Smooth muscle cell of the brain vasculature (primary cell): Measurements from ENCODE around the gene GNPNAT1.
"Not testable (repeated sequence)": the region's sequence is repeated elsewhere in the genome, so short reads cannot be mapped to it uniquely, and the experiment has no call there.

Source experiments
- DNase-seq: peaks from one replicate; pipeline ENCODE4 v3.0.0-alpha.2; 2012; ENCODE audit warnings: low read depth, low spot score

Gene GNPNAT1

DNA sequence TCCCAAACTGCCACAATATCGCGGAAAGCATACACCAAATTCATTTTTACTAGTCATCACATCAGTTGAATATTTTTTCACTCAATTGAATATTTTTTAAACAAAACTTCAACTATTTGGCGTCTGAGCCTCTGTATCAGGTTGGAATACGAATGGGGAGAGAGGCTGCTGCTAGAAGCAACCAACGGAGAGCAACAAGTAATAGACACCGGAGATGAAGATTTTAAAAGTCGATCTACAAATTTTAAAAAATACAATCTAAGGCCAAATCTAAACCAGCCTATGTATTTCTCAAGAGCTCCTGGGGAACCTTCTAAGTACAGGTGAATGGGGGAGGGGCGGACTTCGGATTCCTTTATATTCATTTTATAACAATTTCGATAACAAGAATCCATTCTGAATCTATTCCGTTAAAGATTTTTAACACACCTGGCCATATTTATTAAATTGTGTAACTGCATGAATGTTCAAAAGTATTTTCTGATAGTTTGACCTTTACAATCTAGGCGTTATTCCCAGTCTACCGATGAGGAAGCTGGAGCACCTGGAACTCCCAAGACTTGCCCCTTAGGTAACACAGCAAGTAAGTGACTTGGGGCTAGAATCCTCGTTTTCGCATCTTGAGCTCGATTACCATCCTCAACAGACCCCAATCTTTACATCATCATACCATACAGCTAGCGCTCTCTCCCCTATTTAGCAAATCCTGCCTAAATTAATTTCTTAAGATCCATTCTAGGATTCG, 1.2 kb downstream of the GNPNAT1 start:
- DNase-seq, result no peak

DNA sequence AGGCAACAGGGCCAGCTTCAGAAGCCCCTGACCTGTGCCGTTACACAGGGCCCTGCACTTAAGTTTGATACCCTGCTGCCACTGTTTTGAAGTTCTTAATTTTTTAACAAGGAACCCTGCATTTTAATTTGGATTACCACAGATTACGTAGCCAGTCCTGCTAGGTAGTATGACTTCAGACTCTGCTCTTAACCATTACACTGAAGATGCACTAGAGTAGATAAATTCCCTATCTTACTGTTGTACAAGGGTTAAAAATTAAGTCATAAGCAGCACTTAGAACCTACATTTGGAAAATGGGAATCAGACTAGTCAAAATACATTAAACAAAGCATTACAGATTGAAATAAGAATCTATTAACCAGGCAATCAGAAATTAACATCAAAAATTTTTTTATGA, 2.3 kb downstream of the GNPNAT1 start:
- no peak for DNase-seq

DNA sequence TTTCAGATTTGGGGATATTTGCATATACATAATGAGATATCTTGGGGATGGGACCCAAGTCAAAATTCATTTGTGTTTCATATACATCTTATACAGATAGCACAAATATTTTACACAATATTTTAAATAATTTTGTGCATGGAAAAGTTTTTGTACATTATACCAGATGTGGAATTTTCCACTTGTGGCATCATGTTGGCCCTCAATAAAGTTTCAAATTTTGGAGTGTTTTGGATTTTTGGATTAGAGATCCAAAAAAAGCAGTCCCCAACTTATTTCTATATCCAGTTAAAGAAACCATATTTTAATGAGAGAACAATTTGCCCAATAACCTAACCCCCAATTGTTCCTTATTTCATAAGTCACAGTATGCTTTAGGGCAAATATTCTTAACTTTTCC, 4.5 kb downstream of the GNPNAT1 start:
- DNase-seq, result no peak

DNA sequence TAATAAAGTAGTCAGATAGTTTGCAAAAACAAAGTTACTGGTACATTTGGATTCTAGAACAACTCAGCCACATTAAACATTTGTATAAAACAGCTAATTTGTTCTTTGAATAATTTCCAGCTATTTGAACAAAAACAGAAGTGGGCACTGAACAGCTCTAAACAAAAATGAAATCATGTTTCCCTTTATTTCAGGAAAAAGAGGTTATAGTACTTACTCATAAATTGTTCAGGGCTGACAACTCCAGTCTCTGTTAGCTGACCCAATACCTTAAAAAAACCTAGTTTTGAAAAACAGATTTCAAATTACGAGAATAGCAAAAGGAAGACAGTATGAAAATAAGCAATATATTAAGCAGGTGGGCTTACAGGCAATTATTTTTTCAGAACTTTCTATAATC, 8.2 kb downstream of the GNPNAT1 start:
- DNase-seq, result no peak

DNA sequence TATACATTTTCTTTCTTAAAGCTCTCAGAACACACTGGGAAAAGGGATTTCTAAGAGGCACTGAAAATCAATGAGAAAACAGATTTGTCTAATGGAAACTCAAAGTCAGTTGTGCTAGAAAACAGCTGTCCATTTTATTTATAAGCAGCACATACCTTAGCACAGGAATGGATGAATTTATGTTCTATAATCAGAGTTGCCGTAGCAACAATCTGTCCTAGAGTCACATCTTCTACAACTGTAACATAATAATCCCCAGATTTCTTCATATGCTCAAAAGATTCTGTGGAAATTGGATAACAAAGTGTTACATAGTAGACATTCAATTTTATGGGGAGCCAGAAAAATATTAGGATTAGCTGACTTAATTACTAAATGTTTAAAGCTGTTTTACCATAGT, 9.8 kb downstream of the GNPNAT1 start:
- no peak for DNase-seq

DNA sequence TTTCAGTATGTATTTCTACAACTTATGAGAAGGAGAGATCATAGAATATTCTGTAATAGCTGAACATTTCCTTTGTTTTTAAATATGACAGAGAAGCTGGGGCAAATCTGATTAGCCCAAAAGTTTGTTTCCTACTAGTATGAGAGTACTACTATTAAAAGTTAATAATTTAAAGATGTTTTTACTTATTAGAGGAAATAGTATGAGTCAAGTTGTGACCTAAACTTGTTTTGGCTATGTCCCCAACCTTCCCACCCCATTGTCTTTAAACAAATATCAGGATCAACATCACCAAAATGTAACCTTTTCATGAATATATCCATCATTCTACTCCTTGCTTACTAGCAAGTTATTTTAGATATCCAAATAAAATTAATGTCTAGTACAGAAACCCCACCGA, 10.5 kb downstream of the GNPNAT1 start:
- DNase-seq, result no peak

DNA sequence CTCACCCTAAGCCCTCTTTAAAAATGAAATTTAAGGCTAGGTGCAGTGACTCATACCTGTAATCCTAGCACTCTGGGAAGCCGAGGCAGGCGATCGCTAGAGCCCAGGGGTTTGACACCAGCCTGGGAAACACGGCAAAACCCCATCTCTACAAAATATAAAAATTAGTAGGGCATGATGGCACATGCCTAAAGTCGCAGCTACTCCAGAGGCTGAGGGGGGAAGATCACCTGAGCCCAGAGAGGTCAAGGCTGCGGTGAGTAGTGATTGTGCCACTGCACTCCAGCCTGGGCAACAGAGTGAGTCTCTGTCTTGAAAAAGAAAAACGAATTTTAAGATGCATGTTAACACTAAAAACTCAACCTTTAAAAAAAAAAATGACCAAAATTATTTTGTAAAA, 12.7 kb downstream of the GNPNAT1 start:
- no peak for DNase-seq

DNA sequence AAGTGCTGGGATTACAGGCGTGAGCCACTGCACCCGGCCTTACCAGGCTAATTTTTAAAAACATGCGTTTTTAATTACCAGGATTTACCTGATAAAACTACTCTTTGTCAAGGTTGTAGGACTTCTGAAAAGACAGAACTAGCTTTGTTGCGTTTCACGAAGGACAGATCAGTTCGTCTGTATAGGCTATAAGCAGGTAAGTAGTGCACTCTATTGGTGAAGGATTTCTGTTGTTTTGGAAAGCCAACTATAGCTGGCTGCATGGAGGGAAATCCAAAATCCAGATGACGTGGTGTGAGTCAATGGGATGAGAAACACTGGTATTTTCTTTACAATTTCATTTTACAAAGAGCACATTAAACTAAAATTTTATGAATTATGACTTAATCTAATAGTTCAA, 14.6 kb downstream of the GNPNAT1 start:
- DNase-seq, result no peak

DNA sequence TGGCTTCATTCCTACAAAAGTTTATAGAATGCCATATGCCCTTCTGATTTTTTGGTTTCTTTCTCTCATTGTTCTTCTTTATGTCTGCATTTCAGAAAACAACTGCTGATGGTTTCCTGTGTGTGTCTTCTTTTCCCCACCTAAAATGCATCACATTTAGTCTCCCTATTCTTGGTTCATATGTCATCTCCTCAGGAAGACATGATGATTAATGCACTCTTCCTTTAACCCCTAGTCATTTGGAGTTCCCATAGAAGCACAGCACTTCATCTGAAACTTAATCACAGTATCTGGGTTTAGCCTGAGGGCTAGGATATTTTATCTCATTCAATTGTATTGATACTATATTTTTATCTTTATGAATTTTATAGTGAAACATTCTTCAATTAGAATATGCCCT, 21.5 kb downstream of the GNPNAT1 start:
- no peak for DNase-seq

DNA sequence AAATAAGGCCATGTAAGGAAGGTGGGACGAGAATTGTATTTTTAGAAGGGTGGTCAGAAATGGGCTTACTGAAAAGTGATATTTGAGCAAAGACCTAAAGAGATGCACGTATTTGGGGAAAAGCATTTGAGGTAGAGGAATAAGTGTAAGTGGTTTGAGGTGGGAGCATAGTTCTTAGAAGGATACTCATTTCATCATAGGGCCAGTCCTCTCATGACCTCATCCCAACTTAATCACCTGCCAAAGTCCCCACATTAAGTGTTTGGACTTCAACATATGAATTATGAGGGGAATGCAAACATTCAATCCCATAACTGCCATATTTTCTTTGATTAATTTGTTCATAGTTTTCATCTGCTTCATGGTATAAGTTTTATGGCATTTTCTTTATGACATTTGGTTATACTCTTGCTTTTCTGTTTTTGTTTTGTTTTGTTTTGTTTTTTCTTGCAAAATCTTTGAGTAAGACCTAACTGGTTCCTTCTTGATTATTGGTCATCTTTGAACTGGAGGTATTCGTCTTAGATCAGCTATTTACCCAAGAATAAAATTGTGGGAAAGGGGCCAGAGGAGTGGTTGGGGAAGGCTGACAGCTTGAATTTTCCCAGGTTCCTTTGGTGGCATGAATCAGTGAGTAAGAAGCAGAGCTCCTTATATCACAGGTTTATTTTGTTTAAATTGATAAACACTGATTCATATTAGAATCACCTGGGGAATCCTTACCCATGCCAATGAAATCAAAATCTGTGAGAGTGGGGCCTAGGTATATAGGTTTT, 24.2 kb downstream of the GNPNAT1 start:
- DNase-seq, result no peak

DNA sequence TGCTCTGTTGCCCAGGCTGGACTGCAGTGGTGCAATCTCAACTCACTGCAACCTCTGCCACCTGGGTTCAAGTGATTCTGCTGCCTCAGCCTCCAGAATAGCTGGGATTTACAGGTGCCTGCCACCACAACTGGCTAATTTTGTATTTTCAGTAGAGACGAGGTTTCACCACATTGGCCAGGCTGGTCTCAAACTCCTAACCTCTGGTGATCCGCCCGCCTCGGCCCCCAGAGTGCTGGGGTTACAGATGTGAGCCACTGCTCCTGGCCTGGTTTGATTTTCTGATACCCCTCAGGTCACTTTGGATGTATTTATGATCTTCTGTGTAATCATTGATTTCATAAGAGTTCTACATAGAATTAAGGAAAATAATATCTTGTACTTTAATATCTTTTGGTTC, 28.5 kb downstream of the GNPNAT1 start:
- DNase-seq, result not testable (repeated sequence)

DNA sequence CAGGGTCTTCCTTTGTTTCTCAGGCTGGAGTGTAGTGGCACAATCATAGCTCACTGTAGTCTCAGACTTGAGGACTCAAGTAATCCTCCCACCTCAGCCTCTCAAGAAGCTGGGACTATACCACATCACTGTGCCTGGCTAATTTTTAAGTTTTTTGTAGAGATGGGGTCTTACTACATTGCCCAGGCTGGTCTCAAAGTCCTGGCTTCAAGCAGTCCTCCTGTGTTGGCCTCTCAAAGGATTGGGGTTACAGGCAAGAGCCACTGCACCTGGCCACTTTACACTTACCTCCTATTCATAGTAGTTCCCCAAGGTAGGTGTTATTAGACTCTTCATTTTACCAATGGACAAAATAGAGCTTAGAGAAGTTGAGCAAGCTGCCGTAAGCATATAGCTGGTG, 32.3 kb downstream of the GNPNAT1 start:
- DNase-seq, result no peak

DNA sequence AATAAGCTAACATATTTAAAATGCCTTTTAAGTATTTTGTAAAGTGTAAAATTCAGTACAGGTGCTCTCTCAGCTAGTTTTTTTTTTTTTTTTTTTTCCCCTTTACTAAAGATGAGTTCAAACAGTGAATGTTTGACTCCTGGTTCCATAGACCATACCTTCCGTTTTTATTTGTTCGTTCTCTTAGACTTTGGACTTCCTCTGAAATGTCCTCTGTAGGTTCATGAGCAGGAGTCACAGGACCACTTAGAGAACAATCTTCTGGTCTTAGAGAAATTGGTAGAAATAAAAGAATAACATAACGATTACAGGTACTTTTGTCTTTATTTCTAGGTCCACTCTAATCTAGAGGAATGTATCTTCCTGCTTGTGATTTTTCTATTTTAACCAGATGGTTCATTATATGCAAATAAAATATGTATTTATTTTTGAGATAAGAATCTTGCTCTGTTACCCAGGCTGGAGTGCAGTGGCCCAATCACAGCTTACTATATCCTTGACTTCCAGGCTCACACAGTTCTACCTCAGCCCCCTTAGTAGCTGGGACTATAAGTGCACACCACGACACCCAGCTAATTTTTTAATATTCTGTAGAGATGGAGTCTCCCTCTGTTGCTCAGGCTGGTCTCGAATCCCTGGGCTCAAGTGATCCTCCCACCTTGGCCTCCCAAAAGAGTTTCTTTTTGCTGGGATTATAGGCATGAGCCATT, 35.6 kb downstream of the GNPNAT1 start:
- DNase-seq, result no peak

DNA sequence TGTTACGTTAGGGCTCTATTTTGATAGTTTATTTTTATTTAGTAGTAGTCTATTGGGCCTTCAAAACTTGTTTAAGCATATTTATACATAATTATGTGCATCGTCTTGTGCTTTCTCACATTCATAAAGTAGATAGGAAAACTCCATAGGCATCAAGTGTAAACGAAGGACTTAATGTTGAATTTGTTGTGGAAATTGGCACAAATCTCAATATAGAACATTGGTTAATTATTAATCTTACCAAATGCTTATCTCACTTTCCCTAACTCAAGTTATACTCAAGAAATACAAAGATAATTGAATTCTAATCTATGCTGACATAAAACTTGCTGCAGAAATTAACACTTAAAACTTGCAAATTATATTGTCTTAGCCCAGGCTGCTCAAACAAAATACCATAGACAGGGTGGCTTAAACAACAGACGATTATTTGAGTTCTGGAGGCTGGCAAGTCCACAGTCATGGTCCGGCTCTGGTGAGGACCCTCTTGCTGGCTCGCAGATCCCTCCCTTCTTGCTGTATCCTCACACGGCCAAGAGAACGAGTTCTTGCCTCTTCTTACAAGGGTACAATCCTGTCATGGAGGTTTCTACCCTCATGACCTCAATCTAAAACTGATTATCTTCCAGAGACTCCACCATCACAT, 42.6 kb downstream of the GNPNAT1 start:
- DNase-seq, result no peak

DNA sequence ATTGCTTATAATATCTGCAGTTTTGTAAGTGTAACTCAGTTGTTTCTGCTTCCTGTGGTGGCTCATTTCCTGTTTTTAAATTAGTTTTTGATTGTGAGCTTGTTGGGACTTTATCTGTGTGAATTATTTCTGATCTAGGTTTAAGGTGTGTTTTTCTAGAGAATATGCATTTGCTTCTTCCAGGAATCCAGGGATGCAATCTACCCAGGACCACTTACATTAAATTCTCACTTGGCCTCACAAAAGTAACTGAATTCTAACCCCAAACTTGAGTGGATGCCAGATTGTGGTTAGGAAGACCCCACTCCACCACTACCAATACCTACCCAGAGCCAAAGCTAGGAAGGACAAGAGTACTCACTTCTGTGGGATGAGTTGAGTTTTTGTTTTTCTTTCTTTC, 49.5 kb downstream of the GNPNAT1 start:
- DNase-seq, result no peak

DNA sequence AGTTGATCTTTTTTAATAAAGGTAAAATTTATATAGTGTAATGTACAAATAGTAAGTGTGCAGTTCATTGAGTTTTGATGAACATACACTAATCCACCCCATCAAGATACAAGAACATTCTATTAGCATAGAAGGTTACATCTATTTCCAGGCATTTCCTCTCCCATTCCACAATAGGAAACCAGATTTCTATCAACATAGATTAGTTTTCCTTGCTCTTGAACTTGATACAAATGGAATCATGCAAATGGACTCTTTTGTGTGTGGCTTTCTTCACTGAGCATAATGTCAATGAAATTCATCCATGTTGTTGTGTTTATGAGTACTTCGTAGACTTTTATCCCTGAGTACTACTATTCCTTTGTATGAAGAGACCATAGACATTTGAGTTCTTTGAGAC, 50.7 kb downstream of the GNPNAT1 start:
- no peak for DNase-seq

DNA sequence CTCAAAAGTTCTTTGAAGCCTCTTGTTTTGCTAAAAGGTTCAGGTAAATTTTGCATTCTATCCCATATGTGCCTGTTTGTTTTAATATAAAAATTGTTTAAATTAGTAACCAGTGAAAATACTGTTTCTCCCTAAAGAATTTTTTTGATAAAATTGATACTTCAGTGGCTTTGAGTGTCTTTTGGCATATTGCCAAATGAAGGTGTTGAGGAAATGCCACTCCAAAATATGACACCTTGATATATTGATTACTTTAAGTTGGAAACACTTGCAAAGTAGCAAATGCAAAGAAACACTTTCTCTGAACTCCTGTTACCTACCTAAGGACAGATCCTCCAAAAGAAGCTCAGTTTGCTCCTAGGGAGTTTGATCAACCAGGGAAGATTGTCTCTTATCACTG, 53.0 kb downstream of the GNPNAT1 start:
- DNase-seq, result no peak

DNA sequence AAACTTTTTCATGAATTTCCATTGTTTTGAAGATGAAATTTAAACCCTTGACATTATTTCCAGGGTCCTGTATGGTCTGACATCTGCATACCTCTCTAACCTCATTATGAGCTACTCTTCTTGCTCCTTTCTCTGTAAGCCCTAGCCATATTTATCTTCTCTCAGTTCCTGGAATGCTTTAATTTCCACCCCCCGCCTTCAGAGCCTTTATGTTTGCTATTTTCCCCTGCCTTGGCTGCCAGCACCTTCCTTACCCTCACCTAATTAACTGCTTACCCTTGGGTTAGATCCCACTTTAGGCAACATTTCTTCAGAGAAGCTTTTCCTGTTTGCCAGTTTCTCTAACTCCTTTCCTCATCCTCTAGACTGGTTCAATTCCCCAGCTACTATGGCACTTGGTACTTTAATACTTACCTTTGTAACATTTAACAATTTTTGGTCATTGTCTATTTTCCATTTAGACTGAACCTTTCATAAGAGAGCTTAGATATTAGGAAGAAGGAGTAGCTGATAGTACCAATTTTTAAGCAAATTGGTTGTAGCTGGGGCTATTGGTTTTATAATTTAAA, 55.4 kb downstream of the GNPNAT1 start:
- DNase-seq, result no peak

DNA sequence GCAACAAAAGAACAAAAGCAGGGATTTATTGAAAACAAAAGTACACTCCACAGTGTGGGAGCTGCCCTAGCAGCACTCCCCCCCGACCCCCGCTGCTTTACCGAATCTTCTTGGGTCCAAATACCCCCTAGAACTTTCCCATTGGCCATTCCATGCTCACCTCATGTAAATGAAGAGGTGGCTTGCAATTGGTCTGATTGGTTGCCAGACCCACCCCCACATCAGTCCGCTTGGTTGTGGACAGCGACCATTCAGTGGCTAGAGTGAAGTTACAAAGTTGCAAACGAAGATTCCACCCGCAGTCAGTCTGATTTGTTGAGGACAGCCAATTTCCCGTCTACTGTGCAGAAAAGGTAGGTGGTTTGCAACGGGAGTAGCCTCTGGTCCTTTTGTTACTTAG, 57.6 kb downstream of the GNPNAT1 start:
- DNase-seq, result no peak

DNA sequence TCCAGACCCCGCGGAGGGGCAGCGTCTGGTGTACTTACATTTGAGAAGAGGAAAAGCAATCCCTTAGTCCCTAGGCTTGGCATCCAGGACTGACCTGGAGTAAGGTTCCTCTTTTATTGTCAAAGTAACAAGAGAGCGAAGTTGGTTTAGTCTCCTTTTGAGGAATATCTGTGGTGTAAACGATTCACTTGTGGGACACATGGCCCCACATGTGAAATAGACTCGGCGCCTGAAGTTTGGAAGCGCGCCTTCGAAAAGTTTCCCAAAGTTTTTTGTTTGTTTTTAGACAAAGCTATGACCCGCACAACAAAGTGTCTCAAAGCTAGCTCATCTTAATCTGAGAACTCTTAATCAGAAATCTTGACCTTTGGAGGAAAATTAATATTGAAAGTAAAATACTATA, 60.7 kb downstream of the GNPNAT1 start:
- DNase-seq, result no peak

DNA sequence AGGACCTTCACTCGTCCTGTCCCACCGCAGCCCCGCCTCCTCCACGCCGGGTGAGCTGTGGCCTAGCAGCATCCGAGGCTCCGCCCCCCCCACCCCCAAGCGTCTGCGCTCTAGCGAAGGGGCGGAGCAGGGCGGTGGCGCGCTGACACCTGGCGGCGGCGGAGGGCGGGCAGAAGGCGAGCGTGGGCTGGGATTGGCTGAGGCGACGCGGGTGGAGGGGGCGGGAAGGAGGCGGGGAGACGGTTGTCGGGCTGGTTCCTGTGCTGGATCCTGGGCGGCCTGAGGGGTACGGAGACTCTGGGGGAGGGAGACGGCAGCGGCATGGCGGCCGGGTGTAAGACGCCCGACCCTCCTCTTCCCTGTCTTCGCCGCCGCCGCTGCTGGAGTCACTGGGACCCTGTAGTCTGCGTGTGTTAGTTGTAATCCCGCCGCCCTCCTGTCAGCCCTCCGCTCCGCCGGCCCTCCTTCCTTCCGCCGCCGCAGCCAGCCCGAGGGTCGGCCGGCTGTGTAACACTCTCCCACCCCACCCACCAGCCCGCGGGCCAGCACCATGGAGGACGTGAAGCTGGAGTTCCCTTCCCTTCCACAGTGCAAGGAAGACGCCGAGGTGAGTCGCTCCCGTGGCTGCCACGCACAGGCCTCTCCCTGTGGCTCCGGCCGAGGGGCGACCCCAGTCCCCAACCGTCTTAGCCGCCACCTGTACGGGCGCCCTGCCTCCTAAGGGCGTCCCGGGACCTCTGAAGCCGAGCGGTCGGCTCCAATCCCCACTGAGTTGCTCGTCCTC, 61.3 kb downstream of the GNPNAT1 start, which contains the start of gene STYX:
Gene STYX, plus strand, starts transcription at position 242 of the 784 bp plus-strand sequence. Its CDS starts 309 bp downstream, at position 551.
- peak; percentile 98 for DNase-seq
